HG03108 (cell line): ENCODE data around the gene EML6.

Source experiments
- ATAC-seq: cut with Tn5 transposase; IDR thresholded peaks from one replicate; pipeline ENCODE4 v1.9.1; 2021; ENCODE audit warnings: moderate library complexity; ENCODE audit not compliant: unreplicated experiment

EML6 gene

GRCh38 chr2:54902763-54903162 is 179.3 kb downstream of the EML6 start:
- ATAC-seq, result no peak

GRCh38 chr2:54903736-54904554 is 180.5 kb downstream of the EML6 start:
- no peak for ATAC-seq

DNA sequence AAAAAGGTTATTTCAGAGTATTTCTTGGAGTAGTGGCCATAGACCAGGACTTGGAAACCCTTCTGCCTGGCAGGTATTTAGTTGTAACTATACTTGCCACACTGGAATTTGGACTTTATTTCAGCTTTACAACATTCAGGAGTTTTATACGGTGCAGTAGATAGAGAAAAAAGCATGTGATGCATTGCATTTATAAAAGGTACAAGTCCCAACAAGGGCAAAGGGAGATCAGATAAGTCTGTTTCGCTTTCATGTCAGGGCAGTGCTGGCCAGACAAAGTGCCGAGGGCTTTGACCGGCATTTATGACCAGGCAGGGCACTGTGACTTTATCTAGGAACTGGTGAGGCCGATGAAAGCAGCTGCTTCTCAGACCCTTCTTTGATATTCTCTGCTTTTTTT is 181.4 kb downstream of the EML6 start:
- ATAC-seq, result no peak

DNA sequence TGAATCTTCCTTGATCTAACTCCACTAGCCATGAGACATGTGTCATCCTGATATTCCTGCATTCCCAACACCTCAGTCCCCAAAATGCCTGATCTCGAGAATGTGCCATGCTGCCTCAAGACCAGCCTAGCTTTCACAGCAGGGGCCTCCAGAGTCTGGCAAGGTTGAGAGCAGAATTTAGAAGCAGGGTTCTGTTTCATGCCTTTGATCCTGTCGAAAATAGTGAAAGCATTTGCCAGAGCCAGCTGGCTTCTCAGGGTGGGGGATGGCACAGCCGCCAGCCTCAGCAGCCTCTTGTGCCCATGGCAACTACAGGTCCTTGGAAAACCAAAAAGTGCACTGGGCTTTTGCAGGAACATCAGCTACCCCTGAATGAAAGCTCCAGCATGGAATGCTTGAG is 183.3 kb downstream of the EML6 start:
- no peak for ATAC-seq

- ATAC-seq, result no peak
Observed at GRCh38 chr2:54907663-54908062, 184.2 kb downstream of the EML6 start.

GRCh38 chr2:54908591-54908990 is 185.1 kb downstream of the EML6 start:
- no peak for ATAC-seq

DNA sequence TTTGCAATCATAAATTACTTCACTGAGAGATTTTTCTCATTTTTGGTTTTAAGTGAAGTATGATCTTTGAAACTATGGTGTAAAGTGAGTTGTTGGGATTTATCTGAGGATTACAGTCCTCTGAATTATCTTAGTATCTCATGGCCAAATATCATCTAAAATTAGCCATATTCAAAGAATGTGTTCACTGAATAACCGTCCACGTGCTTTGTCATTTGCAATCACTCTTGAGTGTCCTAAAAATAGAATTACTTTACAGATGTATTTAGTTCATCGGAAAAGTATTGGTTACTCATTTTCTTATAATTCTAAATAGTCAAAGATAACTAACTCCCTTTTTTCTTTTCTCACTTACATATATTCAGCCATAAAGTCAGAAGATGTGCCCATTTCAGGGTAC is 185.5 kb downstream of the EML6 start:
- ATAC-seq, result no peak

GRCh38 chr2:54912305-54912704 is 188.8 kb downstream of the EML6 start:
- no peak for ATAC-seq

- no peak for ATAC-seq
Observed at GRCh38 chr2:54912893-54913292, 189.4 kb downstream of the EML6 start.

GRCh38 chr2:54914637-54915036 is 191.2 kb downstream of the EML6 start:
- ATAC-seq, result no peak

DNA sequence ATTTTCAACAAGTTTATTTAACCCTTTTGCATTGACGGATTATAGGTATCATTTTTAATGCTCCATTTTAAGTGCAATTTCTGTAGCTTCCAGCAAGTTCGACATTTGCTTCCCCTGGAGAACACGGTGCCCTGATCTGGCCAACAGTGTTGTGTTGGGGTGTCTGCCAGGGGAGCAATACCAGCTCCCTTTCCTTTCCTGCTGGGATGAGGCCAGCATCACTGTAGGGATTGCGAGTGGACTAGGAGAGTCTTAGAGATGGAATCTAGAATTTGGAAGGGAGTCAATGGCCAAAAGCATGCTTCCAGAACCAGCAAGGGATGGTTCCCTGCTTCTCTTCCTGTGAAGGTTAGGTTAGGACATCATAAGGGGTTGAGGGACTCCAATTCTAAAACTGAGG is 191.6 kb downstream of the EML6 start:
- no peak for ATAC-seq

- ATAC-seq, result no peak
Observed at GRCh38 chr2:54916637-54917036, 193.2 kb downstream of the EML6 start.

DNA sequence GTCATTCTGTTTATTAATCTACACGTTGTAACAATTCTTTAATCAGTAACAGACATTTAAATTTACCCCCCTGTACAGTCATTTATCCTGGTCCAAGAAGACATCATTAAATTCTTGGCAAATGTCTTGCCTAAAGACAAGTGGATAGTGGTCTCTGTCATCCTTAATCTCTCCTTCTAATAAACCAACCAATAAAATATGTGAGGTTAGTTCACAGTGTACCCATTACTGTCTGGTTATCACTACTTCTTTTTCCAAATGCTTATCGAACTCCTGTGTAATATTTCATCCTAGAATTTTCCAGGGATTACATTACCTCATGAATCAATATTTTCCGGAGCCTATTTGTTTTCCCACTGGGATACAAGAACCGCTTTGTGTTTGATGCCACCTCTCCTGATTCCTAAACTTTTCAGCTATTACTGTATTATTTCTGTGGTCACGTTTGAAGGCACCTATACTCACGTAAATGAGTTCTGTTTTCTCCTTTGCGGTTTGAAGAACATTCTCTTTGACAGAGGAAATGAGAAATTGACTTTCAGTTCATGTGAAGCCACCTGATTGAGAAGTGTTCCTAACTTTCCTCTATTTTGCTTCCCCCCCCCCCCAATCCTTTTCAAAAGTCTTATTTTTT is 195.3 kb downstream of the EML6 start:
- no peak for ATAC-seq

DNA sequence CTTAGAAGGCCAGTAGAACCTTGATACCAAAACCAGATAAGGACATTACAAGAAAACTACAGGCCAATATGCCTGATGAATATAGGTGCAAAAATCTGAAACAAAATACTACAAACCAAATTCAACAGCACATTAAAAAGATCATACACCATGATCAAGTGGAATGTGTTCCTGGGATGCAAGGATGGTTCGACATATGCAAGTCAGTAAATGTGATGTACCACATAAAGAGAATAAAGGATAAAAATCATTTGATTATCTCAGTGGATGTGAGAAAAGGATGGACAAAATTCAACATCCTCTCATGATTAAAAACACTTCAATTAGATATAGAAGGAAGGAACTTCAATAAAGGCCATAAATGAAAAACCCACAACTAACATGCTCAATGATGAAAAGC is 197.2 kb downstream of the EML6 start:
- ATAC-seq, result no peak

DNA sequence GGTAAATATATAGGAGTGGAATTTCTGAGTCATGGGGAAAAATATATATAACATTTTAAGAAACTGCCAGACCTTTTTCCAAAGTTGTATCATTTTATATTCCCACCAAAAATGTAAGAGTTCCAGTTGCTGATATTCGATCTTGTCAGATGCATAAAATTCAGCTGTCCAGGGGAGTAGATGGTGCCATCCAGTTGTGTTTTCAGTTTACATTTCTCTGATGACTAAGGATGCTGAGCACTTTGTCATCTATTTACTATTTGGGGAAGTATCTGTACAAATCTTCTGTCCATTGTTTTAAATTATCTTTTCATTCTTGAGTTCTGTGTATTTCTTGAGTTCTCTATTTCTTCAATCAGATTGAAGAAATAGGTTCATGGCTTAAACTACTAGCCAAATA is 200.7 kb downstream of the EML6 start:
- ATAC-seq, result no peak

- no peak for ATAC-seq
Observed at GRCh38 chr2:54925022-54925421, 201.6 kb downstream of the EML6 start.

DNA sequence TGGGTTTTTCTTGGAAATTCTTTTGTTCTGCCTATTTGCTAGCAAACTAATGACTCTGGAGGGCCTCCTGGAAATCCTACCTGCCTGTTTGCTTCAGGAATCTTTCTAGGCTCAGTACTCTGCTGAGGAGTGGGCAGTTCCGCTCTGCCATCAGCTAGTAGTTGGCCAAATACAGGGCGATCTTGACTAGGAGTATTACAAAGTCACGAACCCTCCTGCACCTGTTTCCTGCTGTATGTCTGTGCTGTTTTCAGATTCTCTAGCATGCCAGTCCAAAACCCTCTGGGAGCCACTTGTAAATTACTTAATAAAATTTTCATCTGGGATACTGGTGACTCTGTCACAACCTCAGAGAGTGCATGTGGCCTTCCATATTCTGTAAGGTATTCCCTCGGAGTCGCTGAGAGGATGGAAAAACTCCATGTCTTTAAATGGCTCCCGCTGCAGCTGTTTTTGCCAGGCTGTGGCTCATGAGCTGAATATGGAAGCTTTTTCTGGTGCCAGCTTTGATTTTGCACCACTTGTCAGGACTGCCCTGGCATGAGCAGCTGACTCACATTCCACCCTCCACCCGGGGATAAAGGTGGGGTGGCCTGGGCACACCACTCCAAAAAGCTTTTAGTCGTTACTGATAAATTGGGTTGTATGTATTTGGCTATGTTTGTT is 203.8 kb downstream of the EML6 start:
- ATAC-seq, result no peak

GRCh38 chr2:54927751-54928615 is 204.5 kb downstream of the EML6 start:
- no peak for ATAC-seq

- ATAC-seq, result no peak
Observed at GRCh38 chr2:54928719-54929118, 205.3 kb downstream of the EML6 start.

- no peak for ATAC-seq
Observed at GRCh38 chr2:54931473-54931872, 208.0 kb downstream of the EML6 start.

DNA sequence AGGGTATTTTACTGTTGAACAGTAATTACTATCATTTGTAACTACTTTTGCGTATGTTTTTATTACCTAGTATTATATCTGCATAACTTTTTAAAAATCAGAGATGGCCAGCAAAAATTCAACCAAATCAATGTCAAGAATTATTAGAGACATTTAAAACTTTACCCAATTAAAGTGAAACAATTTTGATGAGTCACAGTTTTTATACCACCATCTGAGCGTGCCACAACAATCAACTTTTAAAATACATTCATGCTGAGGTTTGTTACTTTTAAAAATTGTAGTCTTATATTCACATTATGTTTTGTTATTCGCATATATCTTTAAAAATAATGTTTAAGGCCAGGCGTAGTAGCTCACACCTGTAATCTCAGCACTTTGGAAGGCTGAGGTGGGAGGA is 211.9 kb downstream of the EML6 start:
- ATAC-seq, result no peak
